ENCODE results near the gene PLEK.
"Not testable (repeated sequence)": the region's sequence is repeated elsewhere in the genome, so short reads cannot be mapped to it uniquely, and the experiment has no call there.

The PLEK gene

GRCh38 chr2:68446425-68446824 is 81.3 kb downstream of the PLEK start:
- DNase-seq = not testable (repeated sequence)

Data from T-helper 2 cell (primary cell).